Loucy (cell line): ENCODE measurements around the gene ZNF292.

Source experiments
- EZH2phosphoT487 ChIP-seq: fragments of 200-600 bp; IDR thresholded peaks from 2 replicates; pipeline ENCODE4 v1.6.1; 2018; ENCODE audit warnings: antibody characterized with exemption, mild to moderate bottlenecking, moderate library complexity, borderline replicate concordance
- TF ChIP-seq, protein P1 (sequence below): fragments of 200-600 bp; sonication (generic); conservative IDR thresholded peaks from 2 replicates; pipeline ENCODE4 v1.5.1; 2014; ENCODE audit warnings: mild to moderate bottlenecking, antibody characterized with exemption, low read length

- TF ChIP-seq EZH2phosphoT487 = no peak
- TF ChIP-seq, protein P1, sequence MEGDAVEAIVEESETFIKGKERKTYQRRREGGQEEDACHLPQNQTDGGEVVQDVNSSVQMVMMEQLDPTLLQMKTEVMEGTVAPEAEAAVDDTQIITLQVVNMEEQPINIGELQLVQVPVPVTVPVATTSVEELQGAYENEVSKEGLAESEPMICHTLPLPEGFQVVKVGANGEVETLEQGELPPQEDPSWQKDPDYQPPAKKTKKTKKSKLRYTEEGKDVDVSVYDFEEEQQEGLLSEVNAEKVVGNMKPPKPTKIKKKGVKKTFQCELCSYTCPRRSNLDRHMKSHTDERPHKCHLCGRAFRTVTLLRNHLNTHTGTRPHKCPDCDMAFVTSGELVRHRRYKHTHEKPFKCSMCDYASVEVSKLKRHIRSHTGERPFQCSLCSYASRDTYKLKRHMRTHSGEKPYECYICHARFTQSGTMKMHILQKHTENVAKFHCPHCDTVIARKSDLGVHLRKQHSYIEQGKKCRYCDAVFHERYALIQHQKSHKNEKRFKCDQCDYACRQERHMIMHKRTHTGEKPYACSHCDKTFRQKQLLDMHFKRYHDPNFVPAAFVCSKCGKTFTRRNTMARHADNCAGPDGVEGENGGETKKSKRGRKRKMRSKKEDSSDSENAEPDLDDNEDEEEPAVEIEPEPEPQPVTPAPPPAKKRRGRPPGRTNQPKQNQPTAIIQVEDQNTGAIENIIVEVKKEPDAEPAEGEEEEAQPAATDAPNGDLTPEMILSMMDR = no peak
These were observed 58.0 kb downstream of the ZNF292 start for GRCh38 chr6:87213364-87213763.
